Measurements from ENCODE around the gene ERP44.
"Not testable (repeated sequence)": the region's sequence is repeated elsewhere in the genome, so short reads cannot be mapped to it uniquely, and the experiment has no call there.

The ERP44 gene

GRCh38 chr9:100098887-100099721 lies at the start of gene ERP44, which contains the start of gene INVS:
Gene ERP44 (minus strand): TSS chr9:100099000. CDS start chr9:100098840, 160 bp downstream.
Gene INVS (plus strand): TSS chr9:100099243. CDS start chr9:100104522, 5,279 bp downstream.
- peak; percentile 97 for DNase-seq (ENCODE audit: low read depth)

- not testable (repeated sequence) for DNase-seq (ENCODE audit: low read depth)
Measured at GRCh38 chr9:100145976-100146375, 47.2 kb upstream of the ERP44 start.

DNA sequence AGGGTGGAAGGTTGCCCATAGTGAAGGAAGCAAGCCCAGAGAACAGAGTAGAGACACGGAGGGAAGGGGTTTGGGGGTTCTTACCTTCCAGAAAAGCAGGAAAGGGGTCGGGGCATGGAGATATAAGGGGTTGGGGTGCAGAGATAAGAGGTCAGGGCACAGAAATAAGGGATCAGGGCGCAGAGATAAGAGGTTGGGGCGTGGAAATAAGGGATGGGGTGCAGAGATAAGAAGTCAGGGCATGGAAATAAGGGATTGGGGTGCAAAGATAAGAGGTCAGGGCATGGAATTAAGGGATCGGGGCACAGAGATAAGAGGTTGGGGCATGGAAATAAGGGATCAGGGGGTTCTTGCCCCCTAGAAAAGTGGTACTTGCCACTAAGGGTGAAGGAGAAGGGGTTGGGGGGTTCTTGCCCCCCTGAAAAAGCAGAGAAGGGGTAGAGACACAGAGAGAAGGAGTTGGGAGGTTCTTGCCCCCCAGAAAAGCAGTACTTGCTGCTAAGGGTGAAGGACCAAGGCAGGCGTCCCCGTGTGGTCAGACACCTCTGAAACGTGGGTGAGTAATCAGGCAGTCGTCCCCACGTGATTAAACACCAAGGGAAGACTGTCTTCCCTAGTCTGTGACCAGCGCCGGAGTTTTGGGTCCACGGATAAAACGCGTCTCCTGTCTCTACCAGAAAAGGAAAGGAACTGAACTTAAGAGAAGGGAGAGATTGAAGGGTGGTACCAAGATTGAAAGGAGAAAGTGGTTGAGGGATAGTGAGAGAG lies 46.6 kb upstream of the ERP44 start:
- not testable (repeated sequence) for DNase-seq (ENCODE audit: low read depth)

DNA sequence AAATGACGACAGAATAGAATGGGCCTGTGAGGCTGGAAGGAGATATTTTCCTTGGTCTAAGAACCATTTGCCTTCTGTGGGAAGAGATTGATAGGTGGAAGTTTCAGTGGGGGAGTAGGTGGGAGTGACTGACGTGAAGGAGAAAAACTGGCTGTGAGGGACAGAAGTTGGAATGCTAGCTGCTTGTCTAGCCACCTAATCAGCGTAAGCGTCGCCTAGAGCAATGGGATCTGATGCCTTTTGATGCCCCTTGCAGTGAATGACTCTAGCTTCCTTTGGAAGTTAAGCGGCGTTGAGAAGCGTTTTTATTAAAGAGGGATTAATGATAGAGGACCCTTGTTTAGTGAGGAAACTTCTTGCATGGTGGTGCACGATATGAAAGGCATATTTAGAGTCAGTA lies 43.1 kb upstream of the ERP44 start:
- DNase-seq (ENCODE audit: low read depth) = not testable (repeated sequence)

DNA sequence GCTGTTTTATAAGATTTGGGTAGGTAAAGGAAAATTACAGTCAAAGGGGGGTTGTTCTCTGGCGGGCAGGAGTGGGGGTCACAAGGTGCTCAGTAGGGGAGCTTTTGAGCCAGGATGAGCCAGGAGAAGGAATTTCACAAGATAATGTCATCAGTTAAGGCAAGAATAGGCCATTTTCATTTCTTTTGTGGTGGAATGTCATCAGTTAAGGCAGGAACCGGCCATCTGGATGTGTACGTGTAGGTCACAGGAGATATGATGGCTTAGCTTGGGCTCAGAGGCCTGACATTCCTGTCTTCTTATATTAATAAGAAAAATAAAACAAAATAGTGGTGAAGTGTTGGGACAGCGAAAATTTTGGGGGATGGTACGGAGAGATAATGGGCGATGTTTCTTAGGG lies 41.5 kb upstream of the ERP44 start:
- DNase-seq (ENCODE audit: low read depth) = not testable (repeated sequence)

GRCh38 chr9:100136799-100137198 lies 38.0 kb upstream of the ERP44 start:
- not testable (repeated sequence) for DNase-seq (ENCODE audit: low read depth)

- no peak for DNase-seq (ENCODE audit: low read depth)
Measured at GRCh38 chr9:100134731-100135130, 35.9 kb upstream of the ERP44 start.

GRCh38 chr9:100131875-100132430 lies 33.2 kb upstream of the ERP44 start:
- DNase-seq (ENCODE audit: low read depth) = no peak

DNA sequence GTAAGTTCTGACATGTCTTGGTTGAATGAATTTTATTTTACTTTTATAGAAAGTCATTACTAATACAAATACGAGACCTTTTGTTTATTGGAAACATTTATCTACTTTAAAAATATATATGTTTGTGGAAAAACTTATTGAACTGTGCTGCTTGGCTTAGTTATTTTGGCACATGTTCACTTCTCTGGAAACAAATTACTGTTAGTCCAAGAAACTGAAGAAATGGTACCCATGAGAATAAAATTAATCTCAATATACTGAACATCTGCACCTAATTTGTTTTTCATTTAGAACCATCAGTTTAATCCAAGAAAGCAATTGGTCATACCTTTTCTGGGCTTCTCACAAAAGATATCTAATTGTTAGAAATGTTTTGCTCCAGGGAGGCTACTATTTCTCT lies 32.4 kb upstream of the ERP44 start:
- no peak for DNase-seq (ENCODE audit: low read depth)

GRCh38 chr9:100129772-100130171 lies 31.0 kb upstream of the ERP44 start:
- DNase-seq (ENCODE audit: low read depth) = no peak

GRCh38 chr9:100126423-100126822 lies 27.6 kb upstream of the ERP44 start:
- no peak for DNase-seq (ENCODE audit: low read depth)

- DNase-seq (ENCODE audit: low read depth) = no peak
Measured at GRCh38 chr9:100125910-100126309, 27.1 kb upstream of the ERP44 start.

DNA sequence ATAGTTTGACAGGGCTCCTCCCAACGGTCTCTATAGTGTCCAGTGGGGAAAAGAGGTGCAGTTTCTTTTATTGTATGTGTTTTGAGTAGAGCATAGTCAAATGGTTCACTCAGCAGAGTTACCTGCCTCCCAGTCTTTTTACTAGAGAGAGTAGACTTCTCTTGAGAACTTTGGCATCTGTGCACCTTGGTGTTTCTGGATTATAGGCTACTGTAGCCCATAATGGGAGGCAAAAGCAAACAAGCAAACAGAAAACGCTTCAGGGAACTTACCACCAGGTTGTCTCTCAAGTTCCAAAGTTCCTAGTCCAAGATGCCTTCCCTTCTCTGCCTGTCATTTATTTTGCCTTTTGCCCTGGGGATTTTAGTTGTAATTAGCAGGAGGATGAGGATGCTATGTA lies 26.4 kb upstream of the ERP44 start:
- no peak for DNase-seq (ENCODE audit: low read depth)

DNA sequence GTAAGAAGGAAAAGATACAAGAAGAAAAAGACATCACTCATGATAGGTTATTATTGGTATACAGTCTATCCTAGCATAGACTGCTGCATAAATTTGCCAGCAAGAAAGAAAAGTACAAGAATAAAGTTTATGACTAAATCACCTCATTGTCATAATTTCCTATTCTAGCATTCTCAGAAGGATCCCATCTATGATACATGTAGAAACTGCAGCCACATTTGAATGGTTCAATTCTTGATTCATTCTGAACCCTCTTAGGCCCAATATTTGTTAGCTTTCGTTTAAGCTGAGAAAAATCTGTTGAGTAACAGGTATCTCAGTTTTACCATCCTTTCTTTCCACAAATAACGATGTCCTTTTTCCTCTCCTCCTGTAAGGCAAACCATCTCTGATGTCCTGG lies 21.5 kb upstream of the ERP44 start:
- DNase-seq (ENCODE audit: low read depth) = no peak

- DNase-seq (ENCODE audit: low read depth) = no peak
Measured at GRCh38 chr9:100117316-100117715, 18.5 kb upstream of the ERP44 start.

GRCh38 chr9:100112677-100113336 lies 14.0 kb upstream of the ERP44 start:
- no peak for DNase-seq (ENCODE audit: low read depth)

- no peak for DNase-seq (ENCODE audit: low read depth)
Measured at GRCh38 chr9:100111235-100111634, 12.4 kb upstream of the ERP44 start.

DNA sequence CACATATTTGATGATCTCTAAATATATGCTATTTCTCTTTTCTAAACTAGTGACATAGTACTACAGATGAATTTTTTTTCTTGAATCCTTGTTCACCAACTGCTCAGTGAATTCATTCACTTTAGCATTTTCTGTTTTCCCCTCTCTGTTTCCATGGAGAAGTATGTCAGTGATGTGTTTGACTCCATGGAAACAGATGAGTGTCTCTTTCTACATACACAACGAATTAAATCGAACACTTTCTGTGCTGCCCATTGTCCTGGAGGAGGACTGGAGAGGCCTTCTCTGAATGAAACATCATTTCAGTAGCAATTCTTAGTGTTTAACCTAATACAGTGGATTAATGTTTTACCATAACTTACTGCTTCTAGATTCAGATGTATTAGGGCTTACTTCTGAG lies 9.8 kb upstream of the ERP44 start:
- DNase-seq (ENCODE audit: low read depth) = no peak

- no peak for DNase-seq (ENCODE audit: low read depth)
Measured at GRCh38 chr9:100106616-100107015, 7.8 kb upstream of the ERP44 start.

GRCh38 chr9:100105861-100106260 lies 7.1 kb upstream of the ERP44 start:
- no peak for DNase-seq (ENCODE audit: low read depth)

- no peak for DNase-seq (ENCODE audit: low read depth)
Measured at GRCh38 chr9:100104314-100104713, 5.5 kb upstream of the ERP44 start.

- no peak for DNase-seq (ENCODE audit: low read depth)
Measured at GRCh38 chr9:100101608-100102007, 2.8 kb upstream of the ERP44 start.

All from activated T-cell treated with anti-CD3 and anti-CD28 coated beads for 24 hours (primary cell).